T-helper 2 cell treated with Interferon-gamma antibody and Interleukin-4, amounts not matched to agents 100 ng/mL and 5 ng/mL, for 36 hours (primary cell): ENCODE measurements around the gene KLK15. TPM values are rescaled to one million over a fixed set of nuclear protein-coding genes. Genes with fewer than 3 reads are reported as not detected.

Experiments used
- intact Hi-C: fragments of 100-400 bp; cut with micrococcal nuclease; formaldehyde crosslinking; loops from one replicate; pipeline ENCODE4 v1.15.1; 2023
- total RNA-seq: library from RNA; stranded (reverse); gene quantifications from 2 replicates; pipeline ENCODE4 v1.2.3, GENCODE V29; 2022

Gene KLK15
- total RNA-seq, 1 donor from 2014 or later, result not detected

GRCh38 chr19:50843701-50844221, 10.4 kb upstream of the KLK15 start:
- intact Hi-C loops, result no loop called here

GRCh38 chr19:50843205-50843604, 9.8 kb upstream of the KLK15 start:
- intact Hi-C loops, result no loop called here

DNA sequence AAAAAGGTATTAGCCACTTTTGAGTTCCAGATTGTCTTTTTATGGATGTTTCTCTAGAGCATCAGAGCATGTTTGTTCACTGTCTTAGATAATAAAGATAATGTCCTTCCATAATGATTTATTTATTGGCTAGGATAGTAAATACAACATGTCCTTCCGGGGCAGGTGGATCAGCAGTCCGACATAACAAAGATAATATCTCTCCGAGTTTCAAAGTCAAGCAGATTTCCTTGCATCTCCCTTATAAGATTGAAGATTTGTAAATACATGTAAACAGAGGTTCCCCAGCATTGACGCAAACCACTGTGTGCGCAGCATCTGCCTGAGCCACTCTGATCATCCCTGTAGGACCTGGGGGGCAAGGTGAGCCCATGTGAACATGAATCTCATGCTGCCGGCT, 8.8 kb upstream of the KLK15 start:
- intact Hi-C loops, result no loop called here

DNA sequence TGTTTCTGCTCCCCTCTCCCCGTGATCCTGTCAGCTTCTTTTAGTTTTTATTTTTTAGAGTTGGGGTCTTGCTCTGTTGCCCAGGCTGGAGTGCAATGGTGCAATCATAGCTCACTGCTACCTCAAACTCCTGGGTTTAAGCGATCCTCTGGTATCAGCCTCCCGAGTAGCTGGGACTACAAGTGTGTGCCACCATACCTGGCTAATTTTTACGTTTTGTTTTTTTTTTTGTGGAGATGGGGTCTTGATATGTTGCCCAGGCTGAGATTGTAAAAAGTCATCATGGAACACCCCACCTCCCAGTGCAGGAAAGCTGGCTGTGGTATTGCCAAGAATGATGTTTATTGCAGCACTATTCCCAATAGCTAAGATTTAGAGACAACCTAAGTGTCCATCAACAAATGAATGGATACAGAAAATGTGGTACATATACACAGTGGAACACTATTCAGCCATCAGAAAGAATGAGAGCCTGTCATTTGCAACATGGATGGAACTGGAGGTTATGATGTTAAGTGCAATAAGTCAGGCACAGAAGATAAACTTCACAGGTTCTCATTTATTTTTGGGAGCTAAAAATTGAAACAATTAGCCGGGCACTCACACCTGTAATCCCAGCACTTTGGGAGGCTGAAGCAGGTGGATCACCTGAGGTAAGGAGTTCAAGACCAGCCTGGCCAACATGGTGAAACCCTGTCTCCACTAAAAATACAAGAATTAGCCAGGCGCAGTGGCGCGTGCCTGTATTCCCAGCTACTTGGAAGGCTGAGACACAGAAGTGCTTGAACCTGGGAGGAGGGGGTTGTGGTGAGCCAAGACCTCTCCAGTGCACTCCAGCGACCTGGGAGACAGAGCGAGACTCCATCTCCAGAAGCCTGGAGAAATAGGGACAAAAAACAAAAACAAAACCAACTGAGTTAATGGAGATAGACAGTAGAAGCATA, 6.6 kb upstream of the KLK15 start:
- intact Hi-C loops, result no loop called here

- intact Hi-C loops, result no loop called here
Measured at GRCh38 chr19:50838239-50838638, 4.9 kb upstream of the KLK15 start.

- intact Hi-C loops, result no loop called here
Measured at GRCh38 chr19:50837300-50837699, 3.9 kb upstream of the KLK15 start.

GRCh38 chr19:50836543-50837195, 3.3 kb upstream of the KLK15 start:
- intact Hi-C loops, result loop anchor here (1.0 kb wide), 1 partner anchor 31 kb away; no protein-coding TSS in a partner anchor

DNA sequence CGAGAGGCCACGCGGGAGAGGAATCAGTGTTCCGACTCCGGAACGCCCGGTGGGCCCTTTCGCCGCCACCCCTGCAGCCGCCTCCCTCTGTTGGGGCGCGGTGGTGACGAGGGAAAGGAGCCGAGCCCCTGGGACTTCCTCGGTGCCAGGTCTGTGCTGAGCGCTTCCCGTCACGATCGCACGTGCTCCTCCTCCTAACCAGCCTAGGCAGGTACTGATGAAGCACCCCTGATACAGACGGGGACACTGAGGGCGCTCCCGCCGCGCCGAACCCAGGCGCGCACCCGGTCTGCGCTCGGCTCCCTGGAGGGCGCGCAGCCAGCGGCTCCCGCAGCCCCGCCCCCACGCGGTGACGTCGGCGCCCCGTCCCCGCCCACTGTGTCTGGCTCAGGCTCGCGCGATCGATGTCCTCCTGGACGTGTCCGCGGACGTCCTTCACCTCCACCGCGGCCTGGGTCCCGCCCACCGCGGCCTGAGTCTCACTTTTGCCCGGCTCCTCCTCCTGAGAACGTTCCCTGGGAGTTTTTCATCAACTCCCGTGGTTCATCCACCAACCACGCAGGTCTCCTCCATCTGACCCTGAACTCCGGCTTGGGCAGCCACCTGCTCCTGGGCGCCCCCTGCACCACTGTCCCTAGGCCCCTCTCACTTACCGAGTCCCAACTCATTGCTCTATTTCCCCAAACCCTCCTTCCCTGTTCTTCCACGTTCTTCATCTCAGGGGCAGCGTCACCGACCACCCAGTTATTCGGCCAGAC, 2.6 kb upstream of the KLK15 start:
- intact Hi-C loops, result loop anchor here (1.0 kb wide), 2 partner anchors 18 to 31 kb away; no protein-coding TSS in a partner anchor

GRCh38 chr19:50835103-50835784, 1.9 kb upstream of the KLK15 start:
- intact Hi-C loops, result loop anchor here (1.0 kb wide), 1 partner anchor 17 kb away; no protein-coding TSS in a partner anchor

GRCh38 chr19:50833802-50834167, 411 bp upstream of the KLK15 start:
- intact Hi-C loops, result no loop called here

DNA sequence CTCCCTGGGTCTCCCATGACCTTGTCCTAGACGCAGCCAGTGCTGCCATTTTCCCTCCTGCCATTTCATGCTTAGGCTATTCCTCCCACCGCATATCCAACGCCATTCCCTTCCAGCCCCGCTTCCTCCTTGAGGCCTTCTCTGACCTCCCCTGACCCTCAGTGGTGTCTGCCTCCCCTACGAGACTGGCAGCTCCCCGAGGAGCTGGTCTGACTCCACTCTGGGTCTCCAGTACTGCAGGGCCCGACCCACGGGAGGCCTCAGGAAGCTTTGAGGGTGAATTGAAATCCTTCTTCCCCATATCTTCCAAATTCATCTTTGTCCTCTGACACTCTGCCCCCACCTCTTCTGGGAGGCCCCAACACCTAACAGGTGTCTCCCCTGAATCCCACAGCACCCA, 708 bp downstream of the KLK15 start:
- intact Hi-C loops, result no loop called here

- intact Hi-C loops, result no loop called here
Measured at GRCh38 chr19:50831026-50831396, 2.4 kb downstream of the KLK15 start.

GRCh38 chr19:50830266-50831025, 2.9 kb downstream of the KLK15 start:
- intact Hi-C loops, result no loop called here

GRCh38 chr19:50829801-50830200, 3.6 kb downstream of the KLK15 start:
- intact Hi-C loops, result no loop called here

DNA sequence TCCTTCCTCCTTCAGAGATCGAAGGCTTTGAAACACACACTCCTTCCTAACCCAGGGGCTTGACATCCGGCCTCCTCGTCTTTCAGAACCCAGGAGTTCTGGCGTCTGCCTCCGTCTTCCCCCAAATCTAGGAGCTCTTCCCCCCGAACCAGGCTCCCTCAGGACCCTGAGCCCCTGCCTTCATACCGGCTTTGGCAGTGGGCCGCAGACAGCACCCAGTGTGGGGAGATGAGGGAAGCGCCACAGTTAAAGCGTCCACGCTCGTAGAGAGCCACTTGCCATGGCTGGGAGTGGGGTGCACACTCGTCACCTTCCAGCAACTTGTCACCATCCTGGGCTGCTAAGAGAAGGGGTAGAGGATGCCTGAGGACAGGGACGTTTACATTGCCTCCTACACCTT, 5.9 kb downstream of the KLK15 start:
- intact Hi-C loops, result no loop called here

DNA sequence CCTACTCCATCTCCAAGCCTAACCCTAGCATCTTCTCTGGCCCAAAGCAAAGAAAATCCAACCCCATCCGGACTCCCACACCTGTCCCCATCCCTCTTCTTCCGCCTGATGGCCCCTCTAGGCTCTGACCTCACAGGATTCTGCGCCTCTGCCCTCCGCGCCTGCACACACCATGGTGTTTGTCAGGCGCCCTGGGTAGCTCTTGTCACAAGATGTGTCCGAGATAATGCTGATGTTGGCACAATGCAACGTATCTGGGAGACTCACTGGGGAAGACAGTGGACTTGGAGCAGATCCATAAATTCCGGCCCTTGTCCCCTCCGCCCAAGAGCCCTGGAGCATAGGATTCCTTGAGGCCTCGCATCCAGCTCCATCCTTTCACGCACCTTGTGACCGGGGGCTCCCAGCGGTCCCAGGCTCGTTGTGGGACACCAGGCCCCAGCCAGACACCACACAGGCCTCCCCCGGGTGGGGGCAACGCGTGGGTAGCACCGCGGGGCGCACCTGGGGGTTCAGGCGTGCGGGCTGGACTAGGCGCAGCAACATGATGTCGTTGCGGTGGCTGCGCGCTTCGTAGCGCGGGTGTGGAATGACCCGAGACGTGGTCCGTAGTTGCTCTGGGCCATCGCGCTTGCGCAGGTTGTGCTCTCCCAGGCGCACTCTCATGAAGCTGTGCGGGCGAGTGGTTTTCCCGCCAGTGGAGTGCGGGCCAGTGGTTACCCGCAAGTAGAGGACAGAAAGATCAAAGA, 6.7 kb downstream of the KLK15 start:
- intact Hi-C loops, result no loop called here

DNA sequence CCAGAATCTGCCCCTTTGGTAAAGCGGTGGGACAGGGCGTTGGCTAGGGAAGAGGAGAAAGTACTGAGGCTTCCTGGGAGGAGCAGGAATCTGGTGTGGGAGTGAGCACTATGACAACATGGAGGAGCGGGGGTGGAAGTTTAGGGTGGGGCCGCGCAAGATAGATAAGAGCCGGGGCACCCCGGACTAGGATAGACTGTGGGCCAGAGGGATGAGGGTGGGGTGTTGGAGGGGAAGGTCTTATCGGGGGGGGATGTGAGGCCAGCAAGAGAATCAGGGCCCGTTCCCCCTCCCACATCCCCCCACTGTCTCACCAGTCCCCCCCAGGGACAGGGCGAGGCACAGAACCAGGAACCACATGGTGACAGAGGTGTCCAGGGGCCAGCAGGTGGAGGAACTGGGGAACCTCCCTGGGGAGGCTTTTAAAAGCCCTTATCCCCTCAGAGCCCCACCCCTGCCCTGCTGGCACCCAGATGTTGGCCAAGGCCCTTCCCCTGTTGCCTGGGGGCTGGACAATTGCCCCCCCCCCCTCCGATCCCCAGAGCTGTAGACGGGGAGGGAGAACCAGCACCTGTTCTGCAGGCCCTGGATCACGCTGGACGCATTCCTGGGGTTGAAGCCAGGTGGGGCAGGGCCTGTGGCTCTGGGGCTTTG, 9.9 kb downstream of the KLK15 start, which contains the start of gene KLK1:
Gene KLK1, minus strand, starts transcription at position 399 of the 654 bp plus-strand sequence. Its CDS starts 39 bp downstream, at position 360.
- intact Hi-C loops, result no loop called here

GRCh38 chr19:50822661-50823208, 10.6 kb downstream of the KLK15 start:
- intact Hi-C loops, result no loop called here

- intact Hi-C loops, result no loop called here
Measured at GRCh38 chr19:50821622-50822021, 11.8 kb downstream of the KLK15 start.
